Astrocyte of the cerebellum (primary cell): ENCODE results near the gene THADA.

Experiments used
- DNase-seq: peaks from one replicate; pipeline ENCODE4 v3.0.0-alpha.2; 2011; ENCODE audit warnings: low read depth
- H3K4me3 ChIP-seq: 2 replicates; pipeline ENCODE4 v1.5.1; 2011; ENCODE audit warnings: mild to moderate bottlenecking, low read depth, low read length, moderate library complexity
- CTCF ChIP-seq: IDR thresholded peaks from 2 replicates; pipeline ENCODE4 v1.5.1; 2012; ENCODE audit warnings: low read length, low read depth, moderate library complexity, mild to moderate bottlenecking; ENCODE audit errors: missing control alignments
- in situ Hi-C: cut with HindIII; loops from 2 replicates; pipeline ENCODE4 v1.10.0; 2017; ENCODE audit warnings: low sequenced_read_pairs

The THADA gene

DNA sequence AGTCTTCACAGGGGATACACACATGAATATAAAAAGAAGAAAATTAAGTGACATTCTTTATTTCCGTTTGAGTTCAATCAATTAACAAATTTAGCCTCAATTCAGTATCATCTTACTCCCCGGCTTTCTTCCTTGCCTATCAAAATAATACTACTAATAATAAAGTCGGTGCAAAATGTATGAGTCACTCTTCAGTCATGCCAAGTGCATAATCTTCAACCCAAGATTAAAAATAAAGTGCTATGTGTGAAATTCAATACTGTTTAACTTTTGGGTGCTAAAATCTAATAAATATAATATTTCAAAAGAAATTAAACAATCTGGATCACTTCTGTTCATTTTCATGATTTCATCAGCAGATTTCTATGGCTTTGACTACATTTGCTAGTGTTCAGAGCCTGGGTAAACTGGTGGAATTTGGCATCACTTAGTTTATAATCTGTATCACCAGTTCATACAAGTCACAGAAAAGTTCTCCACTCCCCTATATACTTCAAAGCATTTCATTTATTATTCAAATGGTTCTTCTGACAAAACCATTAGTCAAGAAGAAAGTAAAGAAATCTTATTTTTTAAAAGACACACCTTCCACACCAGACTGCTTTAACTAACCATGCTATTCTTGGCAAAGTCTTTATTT lies 183.6 kb downstream of the THADA start:
- H3K4me3 ChIP-seq: no peak overlapping the region
- DNase-seq: no peak
- TF ChIP-seq CTCF: no peak
- in situ Hi-C loops: no loop called here

DNA sequence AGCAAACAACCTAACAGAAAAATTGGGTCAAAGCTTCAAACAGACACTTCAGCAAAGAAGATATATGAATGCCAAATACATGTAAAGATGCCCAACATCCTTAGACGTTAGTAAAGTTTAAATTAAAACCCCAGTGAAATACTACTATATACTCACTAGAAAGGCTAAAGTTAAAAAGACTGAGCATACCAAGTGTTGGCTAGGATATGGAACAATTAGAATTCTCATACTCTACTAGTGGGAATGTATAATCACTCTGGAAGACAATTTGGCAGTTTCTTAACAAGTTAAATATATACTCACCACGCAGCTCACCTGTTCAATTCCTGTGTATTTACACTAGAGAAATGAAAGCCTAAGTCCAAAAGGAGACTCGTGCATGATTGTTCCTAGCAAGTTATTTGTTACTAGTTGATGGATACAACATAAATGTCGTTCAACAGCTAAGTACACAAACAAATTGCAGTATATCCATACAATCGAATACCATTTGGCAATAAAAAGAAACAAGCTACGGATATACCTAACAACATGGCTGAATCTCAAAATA lies 185.7 kb downstream of the THADA start:
- TF ChIP-seq CTCF: no peak
- no peak for DNase-seq
- in situ Hi-C loops: no loop called here
- no peak overlapping the region for H3K4me3 ChIP-seq

GRCh38 chr2:43408407-43409160 lies 187.3 kb downstream of the THADA start:
- in situ Hi-C loops: no loop called here
- no peak for DNase-seq
- TF ChIP-seq CTCF: no peak
- no peak overlapping the region for H3K4me3 ChIP-seq

- in situ Hi-C loops: no loop called here
- no peak for DNase-seq
- no peak for TF ChIP-seq CTCF
- H3K4me3 ChIP-seq: no peak overlapping the region
Measured at GRCh38 chr2:43407935-43408334, 187.9 kb downstream of the THADA start.

DNA sequence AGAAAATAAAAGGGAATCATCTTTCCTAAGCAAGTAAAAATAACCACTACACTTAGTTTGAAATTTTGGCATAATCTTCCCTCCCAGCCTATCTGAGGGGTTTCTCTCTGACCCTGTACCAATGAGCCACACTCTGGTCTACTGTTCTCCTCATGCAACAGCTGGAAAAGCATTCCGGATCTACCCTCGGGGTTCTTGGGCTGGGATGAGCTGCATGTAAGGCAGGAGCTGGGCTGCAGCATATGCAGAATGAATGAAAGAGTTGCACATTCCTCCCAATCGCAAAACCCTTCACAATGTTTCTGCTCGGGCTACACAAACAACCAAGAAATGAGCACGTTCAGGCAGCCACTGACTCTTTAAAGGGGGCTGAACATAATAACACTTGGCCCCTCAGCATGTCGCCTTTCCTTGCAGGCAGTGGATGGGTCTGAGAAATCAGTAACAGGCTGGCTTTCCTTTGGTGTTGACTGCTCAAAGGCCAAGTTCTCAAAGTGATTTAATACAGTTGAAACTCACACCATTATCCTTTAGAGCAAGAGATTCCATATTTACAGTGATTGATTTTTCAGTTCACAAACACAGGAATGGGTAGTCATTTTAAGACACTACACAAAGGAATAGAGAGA lies 189.1 kb downstream of the THADA start:
- no peak overlapping the region for H3K4me3 ChIP-seq
- TF ChIP-seq CTCF: no peak
- no peak for DNase-seq
- in situ Hi-C loops: no loop called here

DNA sequence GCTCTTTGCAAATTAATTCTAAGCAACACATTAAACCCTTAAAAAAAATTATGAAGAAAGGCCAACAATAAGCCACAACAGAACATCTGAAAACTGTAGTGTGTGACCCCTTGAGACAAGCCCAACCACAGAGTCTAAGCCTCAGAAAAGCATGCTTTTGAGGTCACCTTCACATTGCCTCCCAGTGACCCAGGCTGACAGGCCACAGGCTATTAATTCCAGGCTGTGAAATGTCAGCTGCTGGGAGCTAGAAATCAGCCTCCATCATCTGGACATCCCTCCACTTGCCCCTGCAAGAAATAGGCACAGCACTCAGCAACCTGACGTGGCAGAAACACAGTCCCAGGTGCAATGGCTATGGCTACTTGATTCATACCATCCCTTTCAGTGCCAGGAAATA lies 190.0 kb downstream of the THADA start:
- no peak overlapping the region for H3K4me3 ChIP-seq
- no peak for TF ChIP-seq CTCF
- in situ Hi-C loops: no loop called here
- no peak for DNase-seq
